Right lung (tissue), 10 donors: ENCODE results near the gene CCDC169. TPM values are rescaled to one million over a fixed set of nuclear protein-coding genes. Genes with fewer than 3 reads are reported as not detected.
"Not testable (repeated sequence)": the region's sequence is repeated elsewhere in the genome, so short reads cannot be mapped to it uniquely, and the experiment has no call there.

Experiments used
- DNase-seq, 2 donors: peaks; one replicate each; pipeline ENCODE4 v3.0.0-alpha.2; 2013
- long read RNA-seq, 8 donors: transcript quantifications; one replicate each; lab custom pipeline, GENCODE V29; 2026
- polyA plus RNA-seq, 5 donors: library from polyadenylated mRNA; unstranded; fragments of 120-200 nt; gene quantifications; one replicate each; pipeline versions ENCODE4 v1.2.1 to v1.2.3, GENCODE V29; 2013; ENCODE audit warnings: inconsistent platforms in 1 of 5, low replicate concordance in 1 of 5; ENCODE audit not compliant: insufficient read length in 5 of 5, insufficient read depth in 1 of 5

The CCDC169 gene
- polyA plus RNA-seq = 1 to 10 TPM; 4.3 to 9.3 (median 9.1) TPM
- long read RNA-seq, donor 1 = 0 reads
- long read RNA-seq, donor 2 = 0 reads
- long read RNA-seq, donor 3, partial matches to known transcripts = 0 of 1 reads
- long read RNA-seq, donor 3, other reads (novel, unspliced or antisense) = 0 of 1 reads
- long read RNA-seq, donor 4 = 0 reads
- long read RNA-seq, donor 5 = 0 reads
- long read RNA-seq, donor 6, partial matches to known transcripts = 0 of 1 reads
- long read RNA-seq, donor 6, other reads (novel, unspliced or antisense) = 0 of 1 reads
- long read RNA-seq, donor 7, partial matches to known transcripts = 0 of 2 reads
- long read RNA-seq, donor 7, other reads (novel, unspliced or antisense) = 0 of 2 reads
- long read RNA-seq, donor 8 = 0 reads

DNA sequence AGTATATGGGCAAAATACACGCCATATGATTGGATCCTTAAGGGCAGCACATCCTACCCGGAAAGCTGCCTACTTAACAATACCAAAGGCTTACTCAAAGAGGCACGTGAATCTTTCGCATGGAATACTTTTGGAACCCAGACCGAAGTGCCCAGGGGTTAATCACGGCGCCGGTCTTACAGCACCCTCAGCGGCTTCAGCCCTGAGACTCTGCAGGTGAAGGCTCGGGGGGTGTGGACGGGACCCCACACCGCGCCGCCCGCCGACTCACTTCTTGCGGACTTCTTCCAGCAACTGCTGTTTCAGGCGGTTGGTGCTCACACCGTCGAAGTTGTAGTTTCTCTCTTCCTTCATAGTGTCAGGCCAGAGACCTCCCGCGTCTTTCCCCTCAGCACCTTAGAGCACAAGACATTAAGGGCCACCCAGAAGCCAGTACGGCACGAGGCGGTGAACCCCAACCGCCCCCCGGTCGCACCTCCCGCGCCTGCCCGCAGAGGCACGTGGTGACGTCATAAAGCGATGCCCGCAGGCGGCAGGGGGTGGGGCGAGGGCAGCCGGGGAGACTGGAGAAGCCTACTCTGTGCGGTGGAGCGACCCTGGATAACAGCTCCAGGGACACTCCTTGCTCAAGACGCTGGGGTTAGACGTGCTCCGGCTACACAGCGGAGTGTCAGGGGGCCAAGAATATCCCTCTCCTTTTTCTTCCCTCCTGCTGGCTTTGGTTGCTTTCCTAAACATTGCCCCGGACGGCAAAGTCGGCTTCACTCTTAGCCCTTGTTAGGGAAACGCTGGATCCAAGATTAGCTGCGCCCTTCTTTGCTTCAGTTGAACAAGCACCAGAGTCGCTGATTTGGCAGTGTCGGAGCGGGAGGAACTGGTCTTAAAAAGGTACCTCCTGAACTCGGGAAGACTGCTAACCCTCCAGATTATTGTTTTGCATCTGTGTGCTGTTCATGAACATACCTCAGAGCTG, at the start of gene CCDC169:
CCDC169 (minus strand) TSS at position 449 of the 973 bp plus-strand sequence; CDS start at position 354, 95 bp downstream.
- DNase-seq = peak; percentile 70 to 71

DNA sequence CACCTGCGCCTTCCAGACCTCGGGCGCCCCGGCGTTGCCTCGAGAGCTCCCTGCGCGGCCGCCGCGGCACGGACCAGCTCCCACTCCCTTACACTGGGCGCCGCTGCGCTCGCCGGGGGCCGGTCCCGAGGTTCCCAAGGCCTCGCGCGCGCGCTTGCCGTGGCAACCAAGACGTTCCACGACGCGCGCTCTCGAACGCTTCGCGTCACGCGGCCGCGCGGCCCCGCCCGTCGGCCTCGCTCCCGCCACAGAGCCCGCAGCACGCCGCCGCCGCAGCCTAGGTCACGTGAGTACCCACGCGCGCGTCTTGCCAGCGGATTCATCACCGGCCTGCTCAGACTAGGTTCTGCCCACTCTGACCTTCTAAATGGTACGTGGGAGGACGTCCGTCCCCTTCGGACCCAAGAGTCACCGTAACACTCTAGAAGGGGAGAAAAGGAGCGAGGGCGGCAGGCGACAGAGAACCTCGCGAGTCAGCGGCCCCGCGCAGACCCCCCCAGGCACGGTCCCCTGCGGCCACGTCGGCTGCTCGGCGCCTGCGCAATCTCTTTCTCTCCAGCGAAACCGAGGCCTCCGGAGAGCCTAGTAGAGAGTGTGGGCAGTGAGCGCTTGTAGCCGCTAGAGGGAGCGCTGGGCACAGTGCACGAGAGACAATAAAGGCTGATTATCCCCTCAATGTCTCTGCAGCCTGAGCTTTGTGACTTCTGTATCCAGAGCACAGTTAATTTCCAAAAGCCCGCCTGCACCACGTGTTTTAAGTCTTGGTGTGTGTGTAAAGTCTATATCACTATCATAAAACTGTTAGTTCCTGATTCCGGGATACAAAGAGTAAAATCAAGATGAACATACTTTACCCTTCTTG, 48.8 kb upstream of the CCDC169 start, which contains the start of gene SPART:
SPART (minus strand) TSS at position 173 of the 862 bp plus-strand sequence. CDS start 10,564 bp downstream, outside the sequence.
- DNase-seq = peak; percentile 91 to 92

GRCh38 chr13:36345438-36346221, 48.0 kb upstream of the CCDC169 start:
- peak; percentile 81 to 87 for DNase-seq

- DNase-seq = no peak
Observed at GRCh38 chr13:36344886-36345437, 47.3 kb upstream of the CCDC169 start.

DNA sequence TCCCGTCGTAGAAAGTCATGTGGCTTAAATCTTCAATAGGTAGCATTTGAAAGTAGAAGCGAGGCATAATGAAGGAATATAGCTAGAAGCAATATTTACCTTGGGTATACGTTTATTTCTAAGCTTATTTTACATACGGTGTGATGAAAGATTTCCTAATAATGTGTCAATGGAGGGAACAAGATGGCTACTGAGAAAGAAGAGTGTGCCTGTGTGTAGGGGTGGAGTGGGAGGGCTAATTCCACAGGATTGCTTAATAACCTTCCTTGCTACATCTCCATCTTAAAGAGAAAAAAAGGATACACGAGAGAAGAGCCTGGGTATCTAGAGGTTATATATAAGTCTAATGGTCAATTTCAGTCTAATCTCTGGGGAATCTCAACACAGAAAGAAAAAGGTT, 46.6 kb upstream of the CCDC169 start:
- DNase-seq = peak in 1 of 2 donors; percentile 17

- DNase-seq = no peak
Observed at GRCh38 chr13:36343766-36344165, 46.2 kb upstream of the CCDC169 start.

- no peak for DNase-seq
Observed at GRCh38 chr13:36342715-36343114, 45.1 kb upstream of the CCDC169 start.

- DNase-seq = no peak
Observed at GRCh38 chr13:36341718-36342117, 44.1 kb upstream of the CCDC169 start.

GRCh38 chr13:36339600-36340155, 42.1 kb upstream of the CCDC169 start:
- DNase-seq = no peak

DNA sequence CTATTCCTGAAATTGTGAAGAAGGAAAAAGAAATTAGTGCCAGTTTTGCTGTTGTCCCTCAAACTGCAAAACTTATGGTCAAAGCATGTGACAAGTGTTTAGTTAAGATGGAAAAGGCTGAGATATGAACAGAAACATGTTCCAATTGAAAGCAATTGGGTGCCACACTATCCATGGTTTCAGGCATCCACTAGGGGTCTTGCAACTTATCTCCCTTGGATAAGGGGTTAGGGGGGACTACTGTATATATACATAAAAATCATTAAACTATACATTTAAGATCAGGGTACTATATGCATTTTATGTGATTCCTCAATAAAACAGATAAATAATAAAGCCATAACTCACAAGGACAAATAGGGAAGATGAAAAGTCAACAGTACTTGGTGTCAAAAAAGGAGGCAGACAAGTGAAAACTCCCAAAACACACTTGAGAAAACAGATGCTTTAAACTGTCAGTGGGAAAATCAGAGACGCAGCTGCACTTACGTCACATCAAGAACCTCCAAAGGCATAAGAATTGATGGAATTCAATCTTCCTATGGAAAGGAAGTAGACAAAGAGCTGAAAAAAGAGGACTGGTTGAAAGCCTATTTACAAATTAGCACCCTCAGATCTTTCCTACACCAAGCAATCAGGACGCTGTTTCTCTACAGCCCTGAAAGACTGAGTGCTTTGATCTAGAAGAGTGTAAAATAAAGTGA, 40.5 kb upstream of the CCDC169 start:
- DNase-seq = no peak

DNA sequence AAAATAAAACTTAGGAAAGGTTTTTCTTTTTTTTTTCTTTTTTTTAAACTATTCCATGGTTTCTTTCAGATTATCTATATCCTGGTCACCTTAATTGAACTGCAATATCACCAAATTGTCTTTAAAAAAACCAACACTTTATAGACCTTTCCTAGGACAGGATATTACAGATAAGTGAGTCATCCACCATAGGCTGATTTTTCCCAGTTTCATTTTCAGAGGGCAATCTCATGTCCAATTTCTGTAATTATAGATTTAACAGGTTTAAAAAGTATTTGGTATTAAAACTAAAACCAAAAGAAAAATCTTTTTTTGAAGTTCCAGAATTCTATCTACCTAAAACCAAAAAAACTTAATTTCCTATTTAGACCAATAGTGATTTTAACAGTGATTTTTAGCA, 35.4 kb upstream of the CCDC169 start:
- no peak for DNase-seq

DNA sequence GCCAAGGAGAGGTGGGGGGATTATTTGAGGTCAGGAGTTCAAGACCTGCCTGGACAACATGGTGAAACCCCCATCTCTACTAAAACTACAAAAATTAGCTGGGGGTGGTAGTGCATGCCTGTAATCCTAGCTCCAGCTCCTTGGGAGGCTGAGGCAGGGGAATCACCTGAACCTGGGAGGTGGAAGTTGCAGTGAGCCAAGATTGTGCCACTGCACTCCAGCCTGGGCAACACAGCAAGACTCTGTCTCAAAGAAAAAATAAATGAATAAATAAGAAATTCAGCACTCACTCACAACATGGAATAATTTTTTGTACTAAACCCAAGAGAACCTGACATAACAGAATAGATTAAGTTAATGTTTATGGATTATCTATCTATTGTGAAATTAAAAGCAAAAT, 34.6 kb upstream of the CCDC169 start:
- DNase-seq = not testable (repeated sequence)

DNA sequence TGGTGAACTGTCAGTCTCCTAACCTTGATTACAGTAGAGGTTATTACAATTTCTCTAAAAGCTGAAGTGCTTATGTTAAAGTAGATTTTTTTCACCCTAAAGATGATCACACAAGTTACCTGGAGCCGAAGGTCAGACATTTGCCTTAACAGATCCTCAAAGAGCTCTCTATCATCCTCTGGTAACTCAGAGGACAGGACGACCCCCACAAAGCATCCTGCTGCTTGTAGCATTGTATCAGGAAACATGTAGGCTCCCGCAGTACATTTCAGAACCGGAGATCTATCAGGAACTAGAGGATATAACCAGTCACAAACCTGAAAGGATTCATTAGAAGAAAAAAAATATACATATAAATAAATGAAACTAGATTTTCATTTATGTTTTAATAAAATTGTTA, 33.7 kb upstream of the CCDC169 start:
- no peak for DNase-seq

GRCh38 chr13:36329361-36329760, 31.7 kb upstream of the CCDC169 start:
- peak; percentile 36 to 39 for DNase-seq

DNA sequence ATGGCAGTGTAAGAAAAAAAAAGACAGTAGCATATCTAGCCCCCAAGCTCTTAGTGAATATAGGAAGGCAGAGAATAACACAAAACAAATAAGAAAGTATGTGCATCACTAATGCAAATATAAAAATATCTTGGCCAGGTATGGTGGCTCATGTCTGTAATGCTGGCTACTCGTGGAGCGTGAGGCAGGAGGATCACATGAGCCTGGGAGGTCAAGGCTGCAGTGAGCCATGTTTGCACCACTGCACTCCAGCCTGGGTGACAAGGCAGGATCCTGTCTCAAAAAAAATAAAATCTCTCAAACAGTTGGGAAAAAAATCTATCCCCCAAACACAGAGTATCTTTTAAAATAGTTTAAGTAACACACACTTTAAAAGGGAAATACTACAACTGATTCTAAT, 31.2 kb upstream of the CCDC169 start:
- DNase-seq = no peak

GRCh38 chr13:36325912-36326311, 28.3 kb upstream of the CCDC169 start:
- no peak for DNase-seq

DNA sequence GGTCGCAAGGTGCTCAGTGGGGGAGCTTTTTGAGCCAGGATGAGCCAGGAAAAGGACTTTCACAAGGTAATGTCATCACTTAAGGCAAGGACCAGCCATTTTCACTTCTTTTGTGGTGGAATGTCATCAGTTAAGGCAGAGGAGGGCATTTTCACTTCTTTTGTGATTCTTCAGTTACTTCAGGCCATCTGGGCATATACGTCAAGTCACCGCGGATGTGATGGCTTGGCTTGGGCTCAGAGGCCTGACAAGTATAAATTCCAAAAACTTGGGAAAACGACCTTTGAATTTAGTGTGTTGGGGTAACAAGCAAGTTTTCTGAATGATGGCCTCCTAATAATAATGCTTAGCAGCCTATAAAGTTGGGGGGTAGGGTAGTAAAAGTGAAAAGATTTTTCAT, 27.3 kb upstream of the CCDC169 start:
- not testable (repeated sequence) for DNase-seq

DNA sequence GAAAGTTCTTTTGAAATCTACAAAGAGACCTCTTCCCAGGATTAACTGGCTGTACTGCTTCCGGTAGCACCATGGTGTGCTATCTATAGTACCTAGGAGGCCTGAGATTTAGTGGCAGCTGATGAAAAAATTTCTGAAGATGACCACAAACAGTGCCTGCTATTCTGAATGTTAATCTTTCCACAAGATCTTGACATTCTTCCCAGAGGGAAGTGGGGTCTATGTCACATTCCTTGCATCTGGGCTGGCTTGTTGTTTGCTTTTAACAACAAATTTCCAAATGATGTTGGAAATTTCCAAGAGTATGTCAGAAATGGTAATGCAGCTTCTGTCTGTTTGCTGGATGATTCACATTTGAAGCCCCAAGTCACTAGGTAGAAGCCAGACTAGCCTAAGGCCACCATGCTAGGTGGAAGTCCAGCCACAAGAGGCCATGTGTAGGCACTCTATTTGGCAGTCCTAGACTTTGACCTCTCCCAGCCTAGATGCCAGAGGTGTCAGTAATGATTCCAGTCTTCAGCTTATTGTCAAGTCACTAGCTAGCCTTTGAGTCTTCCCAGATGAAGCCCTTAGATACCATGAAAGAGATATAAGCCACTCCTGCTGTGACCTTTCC, 26.4 kb upstream of the CCDC169 start:
- DNase-seq = no peak

GRCh38 chr13:36323408-36323807, 25.8 kb upstream of the CCDC169 start:
- DNase-seq = no peak
